Keratinocyte (primary cell): ENCODE data around the gene GP1BB. TPM values are rescaled to one million over a fixed set of nuclear protein-coding genes. Genes with fewer than 3 reads are reported as not detected.

Experiments
- DNase-seq: peaks from one replicate; pipeline ENCODE4 v3.0.0-alpha.2; 2011; ENCODE audit warnings: low read depth, missing footprints, low spot score
- FAIRE-seq: peaks from 2 replicates; lab custom pipeline; 2011; peaks lifted over from hg19 to GRCh38; lab: Jason Lieb, UNC
- H2AFZ ChIP-seq: 2 replicates; pipeline ENCODE4 v1.6.0; 2012; ENCODE audit warnings: low read length, control low read depth, inconsistent platforms; ENCODE audit not compliant: control insufficient read depth
- H3K27ac ChIP-seq: 2 replicates; pipeline ENCODE4 v1.5.1; 2011; ENCODE audit warnings: low read length; ENCODE audit not compliant: control insufficient read depth, insufficient read depth
- H3K27me3 ChIP-seq: 3 replicates; pipeline ENCODE4 v1.6.0; 2011; ENCODE audit warnings: low read length; ENCODE audit not compliant: control insufficient read depth, insufficient read depth; ENCODE audit errors: extremely low read depth
- H3K36me3 ChIP-seq, 2 experiments: 2 replicates in 1 of 2; 3 replicates in 1 of 2; pipeline ENCODE4 v1.5.1; 2011; ENCODE audit warnings: low read length in 2 of 2, mild to moderate bottlenecking in 1 of 2; ENCODE audit not compliant: control insufficient read depth in 2 of 2, insufficient read depth in 2 of 2; ENCODE audit errors: extremely low read depth in 1 of 2
- H3K4me1 ChIP-seq: 3 replicates; pipeline ENCODE4 v1.5.1; 2011; ENCODE audit warnings: low read length; ENCODE audit not compliant: control insufficient read depth, insufficient read depth; ENCODE audit errors: extremely low read depth
- H3K4me2 ChIP-seq: 3 replicates; pipeline ENCODE4 v1.6.0; 2011; ENCODE audit warnings: low read depth, low read length; ENCODE audit not compliant: control insufficient read depth, insufficient read depth; ENCODE audit errors: extremely low read depth
- H3K4me3 ChIP-seq, 3 experiments: fragments of 200-600 bp in 1 of 3; sonication (generic) in 1 of 3; 2 replicates in 2 of 3; 3 replicates in 1 of 3; pipeline ENCODE4 v1.5.1; 2011 to 2016; ENCODE audit warnings: low read length in 3 of 3, mild to moderate bottlenecking in 3 of 3, control low read depth in 2 of 3, inconsistent platforms in 1 of 3, low read depth in 1 of 3, mixed read lengths in 1 of 3, mixed run types in 1 of 3, moderate library complexity in 1 of 3; ENCODE audit not compliant: control insufficient read depth in 2 of 3, insufficient read depth in 2 of 3; ENCODE audit errors: extremely low read depth in 1 of 3
- H3K79me2 ChIP-seq: 2 replicates; pipeline ENCODE4 v1.6.0; 2012; ENCODE audit warnings: low read length; ENCODE audit not compliant: control insufficient read depth, insufficient read depth
- H3K9ac ChIP-seq: 3 replicates; pipeline ENCODE4 v1.6.0; 2011; ENCODE audit warnings: low read length; ENCODE audit not compliant: control insufficient read depth, insufficient read depth; ENCODE audit errors: extremely low read depth
- H3K9me1 ChIP-seq: 3 replicates; pipeline ENCODE4 v1.6.0; 2011; ENCODE audit warnings: low read length; ENCODE audit not compliant: control insufficient read depth, insufficient read depth; ENCODE audit errors: extremely low read depth
- H3K9me3 ChIP-seq: 2 replicates; pipeline ENCODE4 v1.5.1; 2012; ENCODE audit warnings: low read depth, low read length; ENCODE audit not compliant: control insufficient read depth
- H4K20me1 ChIP-seq: 3 replicates; pipeline ENCODE4 v1.6.0; 2011; ENCODE audit warnings: low read length; ENCODE audit not compliant: control insufficient read depth, insufficient read depth; ENCODE audit errors: extremely low read depth
- CTCF ChIP-seq, 3 experiments: IDR thresholded peaks in 1 of 3; conservative IDR thresholded peaks in 1 of 3; optimal IDR thresholded peaks in 1 of 3; 2 replicates in 2 of 3; 3 replicates in 1 of 3; pipeline versions ENCODE3 to v1.5.1; 2011; ENCODE audit warnings: low read length in 3 of 3, mild to moderate bottlenecking in 3 of 3, moderate library complexity in 2 of 3, control low read depth in 1 of 3, inconsistent platforms in 1 of 3; ENCODE audit not compliant: insufficient read depth in 2 of 3; ENCODE audit errors: extremely low read depth in 1 of 3
- EZH2 ChIP-seq: IDR thresholded peaks from one replicate; pipeline ENCODE4 v1.6.1; 2012; ENCODE audit warnings: inconsistent platforms, mild to moderate bottlenecking, low read length, moderate library complexity
- dilution Hi-C: fragments of 300-500 bp; cut with MboI; formaldehyde crosslinking; loops from one replicate; pipeline ENCODE4 v1.7.0; 2020; ENCODE audit warnings: low sequenced_read_pairs; ENCODE audit not compliant: extremely low pct_ligation_motif_present
- polyA plus RNA-seq, 5 experiments: library from polyadenylated mRNA; depleted of rRNA in 3 of 5; stranded (reverse) in 3 of 5; stranded (forward) in 1 of 5; unstranded in 1 of 5; fragments of >200 nt; gene quantifications; 1 replicate in 1 of 5; 2 replicates in 3 of 5; 3 replicates in 1 of 5; pipeline versions ENCODE4 v1.2.1 to v1.2.3, GENCODE V29; 2011 to 2012; ENCODE audit warnings: missing spikeins in 2 of 5, low read depth in 1 of 5, low replicate concordance in 1 of 5

GP1BB gene
- polyA plus RNA-seq, 1 donor (not counting 4 experiments of a cell fraction or from before 2014, with no cell fraction given) = 0.05 TPM

GRCh38 chr22:19731361-19732135 is 8.2 kb downstream of the GP1BB start:
- no peaks in the 10 kb centered on the region for H3K36me3 ChIP-seq
- H3K4me1 ChIP-seq = no peaks in the 10 kb centered on the region
- H3K9ac ChIP-seq = no peak overlapping the region
- no peaks in the 10 kb centered on the region for H3K79me2 ChIP-seq
- H3K4me2 ChIP-seq = no peak overlapping the region
- H3K9me3 ChIP-seq = no peaks in the 10 kb centered on the region
- H3K4me3 ChIP-seq = no peak overlapping the region
- no peak for FAIRE-seq
- H3K27ac ChIP-seq = no peak overlapping the region
- no peak for TF ChIP-seq EZH2
- no peak for TF ChIP-seq CTCF (optimal IDR thresholded peaks at IDR 0.05 in 1 of 3, IDR thresholded peaks at IDR 0.05 in 1 of 3, conservative IDR thresholded peaks at IDR 0.05 in 1 of 3; ENCODE audit: extremely low read depth in 1 of 3, insufficient read depth in 2 of 3, low read length in 3 of 3)
- H4K20me1 ChIP-seq = peaks cover 5% of the 10 kb centered on the region
- peaks cover 2% of the 10 kb centered on the region for H3K27me3 ChIP-seq
- H3K9me1 ChIP-seq = no peaks in the 10 kb centered on the region
- no peak for DNase-seq
- dilution Hi-C loops = no loop called here
- no peak overlapping the region for H2AFZ ChIP-seq

- Histone ChIP-seq H3K27ac (no peak overlapping the region), H3K9me1 (no peaks in the 10 kb centered on the region), H3K36me3 (no peaks in the 10 kb centered on the region), H3K27me3 (peaks cover 2% of the 10 kb centered on the region), H3K4me1 (no peaks in the 10 kb centered on the region), H3K4me3 (no peak overlapping the region), H2AFZ (no peak overlapping the region), H3K4me2 (no peak overlapping the region), H3K79me2 (no peaks in the 10 kb centered on the region), H3K9ac (no peak overlapping the region), H4K20me1 (peaks cover 5% of the 10 kb centered on the region), H3K9me3 (no peaks in the 10 kb centered on the region)
- no peak for FAIRE-seq
- TF ChIP-seq CTCF (optimal IDR thresholded peaks at IDR 0.05 in 1 of 3, IDR thresholded peaks at IDR 0.05 in 1 of 3, conservative IDR thresholded peaks at IDR 0.05 in 1 of 3; ENCODE audit: extremely low read depth in 1 of 3, insufficient read depth in 2 of 3, low read length in 3 of 3) (no peak), EZH2 (no peak)
- dilution Hi-C loops = no loop called here
- no peak for DNase-seq
These were observed 9.2 kb downstream of the GP1BB start for GRCh38 chr22:19732403-19733113.
